HG03159 (cell line): ENCODE data around the gene GSTK1.

Experiments used
- ATAC-seq: cut with Tn5 transposase; IDR thresholded peaks from one replicate; pipeline ENCODE4 v1.9.1; 2021; ENCODE audit warnings: mild to moderate bottlenecking, moderate library complexity; ENCODE audit not compliant: unreplicated experiment

The GSTK1 gene

GRCh38 chr7:143295870-143296269 is 32.6 kb downstream of the GSTK1 start:
- ATAC-seq: no peak

GRCh38 chr7:143296686-143297085 is 33.4 kb downstream of the GSTK1 start:
- ATAC-seq: no peak

- ATAC-seq: no peak
Measured at GRCh38 chr7:143299346-143299745, 36.1 kb downstream of the GSTK1 start.

GRCh38 chr7:143299840-143300239 is 36.6 kb downstream of the GSTK1 start:
- no peak for ATAC-seq

GRCh38 chr7:143300959-143301935 is 38.0 kb downstream of the GSTK1 start:
- ATAC-seq: no peak

- no peak for ATAC-seq
Measured at GRCh38 chr7:143303733-143304132, 40.5 kb downstream of the GSTK1 start.

- no peak for ATAC-seq
Measured at GRCh38 chr7:143304938-143305337, 41.7 kb downstream of the GSTK1 start.

GRCh38 chr7:143305423-143306070 is 42.3 kb downstream of the GSTK1 start:
- ATAC-seq: no peak

- no peak for ATAC-seq
Measured at GRCh38 chr7:143308632-143309031, 45.4 kb downstream of the GSTK1 start.

GRCh38 chr7:143314127-143314526 is 50.9 kb downstream of the GSTK1 start:
- no peak for ATAC-seq

GRCh38 chr7:143315776-143316175 is 52.5 kb downstream of the GSTK1 start, which contains the start of gene CLCN1:
Gene CLCN1, plus strand, starts transcription at chr7:143316111. Its CDS starts 102 bp downstream, at chr7:143316213.
- no peak for ATAC-seq

GRCh38 chr7:143316492-143316891 is 53.3 kb downstream of the GSTK1 start:
- no peak for ATAC-seq

GRCh38 chr7:143318661-143319060 is 55.4 kb downstream of the GSTK1 start:
- no peak for ATAC-seq
